GM12878 (cell line): ENCODE measurements around the gene RIMS3. TPM values are rescaled to one million over a fixed set of nuclear protein-coding genes. Genes with fewer than 3 reads are reported as not detected.

Experiments used
- ATAC-seq: fragments of 200-7000 bp; cut with Tn5 transposase; 3 replicates; pipeline ENCODE4 v1.9.1; 2020; ENCODE audit warnings: mild to moderate bottlenecking, moderate library complexity
- BruUV-seq: library from RNA; stranded (reverse); fragments of 400-500 nt; replicated peaks from 2 replicates; lab custom pipeline; 2021; lab: Mats Ljungman, UMichigan
- CTCF ChIA-PET: fragments of 300-600 bp; sonication (Branson Sonifier 250); formaldehyde crosslinking; extraction: SDS; loops from one replicate; lab custom pipeline; 2021; ENCODE audit warnings: inconsistent platforms; lab: Yijun Ruan, JAX
- POLR2A ChIA-PET: fragments of 350-600 bp; formaldehyde crosslinking; extraction: SDS; loops from one replicate; lab custom pipeline; 2021; ENCODE audit warnings: inconsistent platforms; lab: Charles Lee
- RAD21 ChIA-PET: fragments of 300-600 bp; sonication (Branson Sonifier 250); formaldehyde crosslinking; loops from one replicate; lab custom pipeline; 2023; ENCODE audit warnings: antibody characterized with exemption; ENCODE audit not compliant: unreplicated experiment; lab: Charles Lee
- SMC1A ChIA-PET: fragments of 300-600 bp; sonication (Branson Sonifier 250); formaldehyde crosslinking; loops from one replicate; lab custom pipeline; 2023; ENCODE audit not compliant: unreplicated experiment, uncharacterized antibody; lab: Charles Lee
- DNase-seq: peaks from one replicate; pipeline ENCODE4 v3.0.0-alpha.2; 2011; ENCODE audit warnings: low read depth, low spot score
- FAIRE-seq: peaks from 3 replicates; lab custom pipeline; 2011; peaks lifted over from hg19 to GRCh38; lab: Jason Lieb, UNC
- H2AFZ ChIP-seq: 2 replicates; pipeline ENCODE4 v1.6.0; 2011; ENCODE audit warnings: low read depth, low read length, control low read depth; ENCODE audit not compliant: control insufficient read depth
- H3K27ac ChIP-seq: 2 replicates; pipeline ENCODE4 v1.5.1; 2011; ENCODE audit warnings: control low read depth; ENCODE audit not compliant: control insufficient read depth, insufficient read depth
- H3K27me3 ChIP-seq, 2 experiments: replicated peaks in 1 of 2; 2 replicates each; pipeline versions ENCODE4 v1.6.0 to v1.6.1; 2011; ENCODE audit warnings: low read length in 1 of 2; ENCODE audit not compliant: control insufficient read depth in 2 of 2, insufficient read depth in 2 of 2
- H3K36me3 ChIP-seq, 2 experiments: 2 replicates each; pipeline ENCODE4 v1.5.1; 2011; ENCODE audit warnings: low read length in 1 of 2; ENCODE audit not compliant: control insufficient read depth in 2 of 2, insufficient read depth in 2 of 2
- H3K4me1 ChIP-seq: 2 replicates; pipeline ENCODE4 v1.6.1; 2011; ENCODE audit warnings: mild to moderate bottlenecking, low read length, moderate library complexity, mixed read lengths; ENCODE audit not compliant: control insufficient read depth, insufficient read depth
- H3K4me2 ChIP-seq: 2 replicates; pipeline ENCODE4 v1.6.0; 2011; ENCODE audit warnings: control low read depth; ENCODE audit not compliant: control insufficient read depth, insufficient read depth
- H3K4me3 ChIP-seq: fragments of 200-600 bp; sonication (generic); 2 replicates; pipeline ENCODE4 v1.5.1; 2016
- H3K79me2 ChIP-seq: 2 replicates; pipeline ENCODE4 v1.6.0; 2011; ENCODE audit warnings: low read length; ENCODE audit not compliant: control insufficient read depth, insufficient read depth
- H3K9ac ChIP-seq: 2 replicates; pipeline ENCODE4 v1.8.0; 2011; ENCODE audit warnings: low read length, control low read depth, mixed read lengths; ENCODE audit not compliant: control insufficient read depth, insufficient read depth
- H3K9me3 ChIP-seq: replicated peaks from 3 replicates; pipeline ENCODE4 v1.5.1; 2011; ENCODE audit warnings: mild to moderate bottlenecking, low read length; ENCODE audit not compliant: control insufficient read depth, insufficient read depth
- H4K20me1 ChIP-seq: 2 replicates; pipeline ENCODE4 v1.6.0; 2011; ENCODE audit not compliant: control insufficient read depth, insufficient read depth
- ATF7 ChIP-seq: fragments of 450-650 bp; IDR thresholded peaks from 2 replicates; pipeline ENCODE4 v1.6.1; 2016; ENCODE audit warnings: low read depth, mild to moderate bottlenecking
- CHD4 ChIP-seq: fragments of 200-600 bp; sonication (generic); IDR thresholded peaks from 2 replicates; pipeline ENCODE4 v1.6.1; 2016; ENCODE audit warnings: mild to moderate bottlenecking
- EP300 ChIP-seq, 2 experiments: fragments of 150-350 bp in 1 of 2; IDR thresholded peaks; 2 replicates each; pipeline ENCODE4 v1.6.1; 2011 to 2012; ENCODE audit warnings: low read depth in 2 of 2, low read length in 2 of 2, borderline replicate concordance in 1 of 2, improper control_type of control experiment in 1 of 2, inconsistent platforms in 1 of 2; ENCODE audit not compliant: control insufficient read depth in 1 of 2
- HDAC2 ChIP-seq: fragments of 200-600 bp; sonication (generic); IDR thresholded peaks from 2 replicates; pipeline ENCODE4 v1.6.1; 2017
- IKZF1 ChIP-seq: fragments of 450-650 bp; conservative IDR thresholded peaks from 2 replicates; pipeline ENCODE4 v1.6.1; 2017; ENCODE audit warnings: antibody characterized with exemption, mild to moderate bottlenecking
- JUND ChIP-seq: IDR thresholded peaks from 2 replicates; pipeline ENCODE4 v1.6.1; 2012; ENCODE audit warnings: low read depth, mild to moderate bottlenecking, low read length, improper control_type of control experiment, moderate library complexity
- MYB ChIP-seq: fragments of 150-350 bp; IDR thresholded peaks from 2 replicates; pipeline ENCODE4 v1.6.1; 2014; ENCODE audit warnings: mild to moderate bottlenecking, low read depth, low read length, borderline replicate concordance
- PAX8 ChIP-seq: fragments of 450-650 bp; IDR thresholded peaks from 2 replicates; pipeline ENCODE4 v1.6.1; 2017; ENCODE audit warnings: mild to moderate bottlenecking, moderate library complexity
- POLR2A ChIP-seq: IDR thresholded peaks from 2 replicates; pipeline ENCODE4 v1.6.1; 2011; ENCODE audit warnings: low read depth, mild to moderate bottlenecking, low read length
- POLR2AphosphoS2 ChIP-seq: IDR thresholded peaks from 2 replicates; pipeline ENCODE4 v1.6.1; 2011; ENCODE audit warnings: low read depth, mild to moderate bottlenecking, low read length, improper control_type of control experiment, moderate library complexity
- RELA ChIP-seq: fragments of 450-650 bp; IDR thresholded peaks from 2 replicates; pipeline ENCODE4 v1.8.0; 2014; ENCODE audit warnings: borderline replicate concordance; ENCODE audit not compliant: partially characterized antibody
- RFX5 ChIP-seq: IDR thresholded peaks from 2 replicates; pipeline ENCODE4 v1.6.1; 2011; ENCODE audit warnings: low read depth, low read length, improper control_type of control experiment
- SP1 ChIP-seq: IDR thresholded peaks from one replicate; pipeline ENCODE4 v1.6.1; 2011; ENCODE audit warnings: low read depth, low read length
- USF2 ChIP-seq: IDR thresholded peaks from 2 replicates; pipeline ENCODE4 v1.6.1; 2011; ENCODE audit warnings: low read depth, low read length, improper control_type of control experiment, borderline replicate concordance
- WRNIP1 ChIP-seq: IDR thresholded peaks from 2 replicates; pipeline ENCODE4 v1.6.1; 2011; ENCODE audit warnings: low read depth, low read length, improper control_type of control experiment, borderline replicate concordance
- ZBED1 ChIP-seq: IDR thresholded peaks from 2 replicates; pipeline ENCODE4 v1.6.1; 2016; ENCODE audit warnings: borderline replicate concordance
- WGBS: methylation state at CpG from one replicate; pipeline ENCODE4 v1.1.6; 2016; ENCODE audit warnings: low lambda C conversion rate; ENCODE audit not compliant: insufficient replicate concordance, insufficient coverage; ENCODE audit errors: missing lambda C conversion rate; 5-methylcytosine and 5-hydroxymethylcytosine counted together
- in situ Hi-C: fragments of 300-500 bp; cut with MboI; formaldehyde crosslinking; loops from 9 replicates; pipeline ENCODE4 v1.14.3; 2018; ENCODE audit warnings: mixed read lengths
- intact Hi-C: fragments of 100-400 bp; cut with micrococcal nuclease; formaldehyde crosslinking; loops from one replicate; pipeline ENCODE4 v1.14.2; 2022; ENCODE audit not compliant: unreplicated experiment
- polyA plus RNA-seq, 11 experiments: library from polyadenylated mRNA; depleted of rRNA in 4 of 11; unstranded in 6 of 11; stranded (reverse) in 5 of 11; fragments of >200 nt; fragmentation: Nextera tagmentation in 4 of 11; fragmentation: Illumina TruSeq in 1 of 11; extraction: Ambion mirVana in 4 of 11; extraction: Trizol in 1 of 11; gene quantifications; 1 replicate in 1 of 11; 2 replicates in 10 of 11; pipeline versions ENCODE4 v1.2.1 to v1.2.3, GENCODE V29; 2011 to 2016; ENCODE audit warnings: inconsistent platforms in 2 of 11, missing spikeins in 2 of 11, low read depth in 1 of 11
- total RNA-seq, 4 experiments: library from RNA; depleted of rRNA in 3 of 4; stranded (reverse); fragments of >200 nt in 3 of 4; fragmentation: Illumina TruSeq in 1 of 4; extraction: Trizol in 1 of 4; gene quantifications; 2 replicates each; pipeline versions ENCODE4 v1.2.1 to v1.2.3, GENCODE V29; 2013 to 2021
- TF ChIP-seq, protein P1 (sequence below): fragments of 450-650 bp; IDR thresholded peaks from 2 replicates; pipeline ENCODE4 v1.6.1; 2014; ENCODE audit warnings: mild to moderate bottlenecking

Gene RIMS3
- total and polyA plus RNA-seq, 10 of the 15 experiments (the other 5 are each of a cell fraction or from before 2014, with no cell fraction given) = 0.02 to 4.7 (median 0.39) TPM

- Histone ChIP-seq H3K4me1 (no peaks in the 10 kb centered on the region), H3K4me2 (no peak overlapping the region), H3K27me3 (no peaks in the 10 kb centered on the region), H2AFZ (no peak overlapping the region), H3K9ac (no peak overlapping the region), H3K27ac (no peak overlapping the region), H3K36me3 (no peaks in the 10 kb centered on the region), H3K9me3 (no peaks in the 10 kb centered on the region), H3K4me3 (no peak overlapping the region), H4K20me1 (no peaks in the 10 kb centered on the region), H3K79me2 (no peaks in the 10 kb centered on the region)
- ChIA-PET POLR2A (interaction anchor here (0.7 kb wide), 1 partner anchor 15 kb away, joined by 6 read pairs; no protein-coding TSS in a partner anchor), SMC1A (interaction anchor here (1.3 to 1.5 kb wide), 2 partner anchors 13 kb away, joined by 3 read pairs; no protein-coding TSS in a partner anchor), CTCF (interaction anchor here (0.8 to 1.0 kb wide), 2 partner anchors 16 to 125 kb away, joined by 3 to 4 read pairs; no protein-coding TSS in a partner anchor), RAD21 (interaction anchor here (0.7 kb wide), 1 partner anchor 432 kb away, joined by 3 read pairs; no protein-coding TSS in a partner anchor)
- no peak for ATAC-seq
- intact Hi-C loops (no loop called here), in situ Hi-C loops (no loop called here)
- 28% methylated on average over 7 of the region's 7 CpGs for WGBS
- no peak for FAIRE-seq
- DNase-seq = no peak
- TF ChIP-seq ATF7 (no peak), IKZF1 (no peak), POLR2AphosphoS2 (no peak), PAX8 (no peak), CHD4 (no peak), EP300 (IDR thresholded peaks at IDR 0.05; ENCODE audit: borderline replicate concordance in 1 of 2, control insufficient read depth in 1 of 2, low read depth in 2 of 2, low read length in 2 of 2) (no peak), RELA (no peak), RFX5 (no peak), POLR2A (no peak), HDAC2 (no peak), MYB (no peak), WRNIP1 (no peak), SP1 (no peak), USF2 (no peak), ZBED1 (no peak), JUND (no peak)
- TF ChIP-seq, protein P1, sequence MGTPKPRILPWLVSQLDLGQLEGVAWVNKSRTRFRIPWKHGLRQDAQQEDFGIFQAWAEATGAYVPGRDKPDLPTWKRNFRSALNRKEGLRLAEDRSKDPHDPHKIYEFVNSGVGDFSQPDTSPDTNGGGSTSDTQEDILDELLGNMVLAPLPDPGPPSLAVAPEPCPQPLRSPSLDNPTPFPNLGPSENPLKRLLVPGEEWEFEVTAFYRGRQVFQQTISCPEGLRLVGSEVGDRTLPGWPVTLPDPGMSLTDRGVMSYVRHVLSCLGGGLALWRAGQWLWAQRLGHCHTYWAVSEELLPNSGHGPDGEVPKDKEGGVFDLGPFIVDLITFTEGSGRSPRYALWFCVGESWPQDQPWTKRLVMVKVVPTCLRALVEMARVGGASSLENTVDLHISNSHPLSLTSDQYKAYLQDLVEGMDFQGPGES = no peak
- no TSS peak for BruUV-seq
Measured at GRCh38 chr1:40657046-40657445, 8.4 kb downstream of the RIMS3 start.
